MM.1S (cell line): ENCODE results near the gene NUBP2.
"Not testable (repeated sequence)": the region's sequence is repeated elsewhere in the genome, so short reads cannot be mapped to it uniquely, and the experiment has no call there.

Experiments used
- DNase-seq: peaks from one replicate; pipeline ENCODE4 v3.0.0-alpha.2; 2015
- H2AFZ ChIP-seq: fragments of 300-600 bp; sonication (generic); 2 replicates; pipeline ENCODE4 v1.6.0; 2016; ENCODE audit warnings: antibody characterized with exemption, low read length
- H3F3A ChIP-seq: fragments of 300-600 bp; sonication (generic); 2 replicates; pipeline ENCODE4 v1.6.1; 2016; ENCODE audit warnings: mild to moderate bottlenecking, antibody characterized with exemption, low read length, moderate library complexity, mixed read lengths; ENCODE audit not compliant: insufficient read depth
- H3K27ac ChIP-seq: fragments of 300-600 bp; sonication (generic); 2 replicates; pipeline ENCODE4 v1.5.1; 2016; ENCODE audit warnings: mild to moderate bottlenecking, low read length
- H3K27me3 ChIP-seq: fragments of 300-600 bp; sonication (generic); replicated peaks from 2 replicates; pipeline ENCODE4 v1.6.0; 2016; ENCODE audit warnings: low read length; ENCODE audit not compliant: insufficient read depth
- H3K36me3 ChIP-seq: fragments of 300-600 bp; sonication (generic); replicated peaks from 2 replicates; pipeline ENCODE4 v1.6.1; 2016; ENCODE audit warnings: mild to moderate bottlenecking, low read length, mixed read lengths; ENCODE audit not compliant: insufficient read depth
- H3K4me1 ChIP-seq: fragments of 300-600 bp; sonication (generic); 2 replicates; pipeline ENCODE4 v1.6.1; 2016; ENCODE audit warnings: low read length, mixed read lengths
- H3K4me2 ChIP-seq: fragments of 300-600 bp; sonication (generic); 2 replicates; pipeline ENCODE4 v1.6.0; 2016; ENCODE audit warnings: low read depth, low read length
- H3K4me3 ChIP-seq: fragments of 300-600 bp; sonication (generic); 2 replicates; pipeline ENCODE4 v1.5.1; 2016; ENCODE audit warnings: low read length, mixed read lengths
- H3K79me2 ChIP-seq: fragments of 300-600 bp; sonication (generic); 2 replicates; pipeline ENCODE4 v1.6.1; 2016; ENCODE audit warnings: mixed run types, low read length, mixed read lengths
- H3K9ac ChIP-seq: fragments of 300-600 bp; sonication (generic); 2 replicates; pipeline ENCODE4 v1.6.1; 2016; ENCODE audit warnings: low read length, mixed read lengths
- H3K9me2 ChIP-seq: fragments of 300-600 bp; sonication (generic); replicated peaks from 2 replicates; pipeline ENCODE4 v1.6.1; 2016; ENCODE audit warnings: mild to moderate bottlenecking, low read length, mixed read lengths; ENCODE audit not compliant: insufficient read depth
- H3K9me3 ChIP-seq: fragments of 300-600 bp; sonication (generic); replicated peaks from 2 replicates; pipeline ENCODE4 v1.6.1; 2016; ENCODE audit warnings: mild to moderate bottlenecking, low read length, mixed read lengths; ENCODE audit not compliant: insufficient read depth
- H4K20me1 ChIP-seq: fragments of 300-600 bp; sonication (generic); 2 replicates; pipeline ENCODE4 v1.6.1; 2016; ENCODE audit warnings: mild to moderate bottlenecking, low read length, moderate library complexity, mixed read lengths; ENCODE audit not compliant: insufficient read depth
- CTCF ChIP-seq: fragments of 300-600 bp; sonication (generic); IDR thresholded peaks from 2 replicates; pipeline ENCODE4 v1.5.1; 2016; ENCODE audit warnings: antibody characterized with exemption, low read length, mixed read lengths
- EZH2 ChIP-seq: fragments of 300-600 bp; sonication (generic); optimal IDR thresholded peaks from 2 replicates; pipeline ENCODE3; 2017; ENCODE audit warnings: low read depth, mild to moderate bottlenecking, antibody characterized with exemption, low read length, mixed read lengths
- EZH2phosphoT487 ChIP-seq: fragments of 300-600 bp; sonication (generic); IDR thresholded peaks from 2 replicates; pipeline ENCODE4 v1.6.1; 2018; ENCODE audit warnings: antibody characterized with exemption, low read length

Gene NUBP2

GRCh38 chr16:1794221-1794871, 11.6 kb downstream of the NUBP2 start:
- Histone ChIP-seq H3K27me3 (no peaks in the 10 kb centered on the region), H3K79me2 (no peaks in the 10 kb centered on the region), H3K4me2 (no peak overlapping the region), H3K9me2 (no peaks in the 10 kb centered on the region), H3K4me3 (no peak overlapping the region), H3K36me3 (no peaks in the 10 kb centered on the region), H3K9me3 (no peaks in the 10 kb centered on the region), H3K27ac (no peak overlapping the region), H2AFZ (no peak overlapping the region), H3K4me1 (no peaks in the 10 kb centered on the region), H3F3A (no peaks in the 10 kb centered on the region), H4K20me1 (no peaks in the 10 kb centered on the region), H3K9ac (no peak overlapping the region)
- TF ChIP-seq EZH2phosphoT487: no peak
- TF ChIP-seq CTCF: no peak
- no peak for TF ChIP-seq EZH2
- no peak for DNase-seq

GRCh38 chr16:1794908-1795666, 12.3 kb downstream of the NUBP2 start:
- H3K9me3 ChIP-seq: no peaks in the 10 kb centered on the region

GRCh38 chr16:1799263-1799662, 16.5 kb downstream of the NUBP2 start:
- not testable (repeated sequence) for H2AFZ ChIP-seq, H3K4me2 ChIP-seq, H3K4me1 ChIP-seq, H3K9ac ChIP-seq, H3K9me2 ChIP-seq, H3K79me2 ChIP-seq, H3F3A ChIP-seq, H3K36me3 ChIP-seq, H3K4me3 ChIP-seq, H3K27me3 ChIP-seq, H4K20me1 ChIP-seq, H3K9me3 ChIP-seq, DNase-seq, H3K27ac ChIP-seq

More at GRCh38 chr16:1794908-1795666, 12.3 kb downstream of the NUBP2 start:
- H3K4me3 ChIP-seq: no peak overlapping the region
- H2AFZ ChIP-seq: no peak overlapping the region
- H3K36me3 ChIP-seq: no peaks in the 10 kb centered on the region
- no peak overlapping the region for H3K4me2 ChIP-seq
- H3K4me1 ChIP-seq: no peaks in the 10 kb centered on the region
- H3F3A ChIP-seq: no peaks in the 10 kb centered on the region
- H3K27me3 ChIP-seq: no peaks in the 10 kb centered on the region
- no peaks in the 10 kb centered on the region for H3K79me2 ChIP-seq
- no peaks in the 10 kb centered on the region for H4K20me1 ChIP-seq
- TF ChIP-seq EZH2phosphoT487 (no peak), EZH2 (no peak), CTCF (no peak)
- no peak overlapping the region for H3K27ac ChIP-seq
- DNase-seq: no peak
- no peak overlapping the region for H3K9ac ChIP-seq
- H3K9me2 ChIP-seq: no peaks in the 10 kb centered on the region

- H3K27ac ChIP-seq: no peak overlapping the region
- no peaks in the 10 kb centered on the region for H3F3A ChIP-seq
- no peaks in the 10 kb centered on the region for H3K9me3 ChIP-seq
- TF ChIP-seq CTCF: no peak
- TF ChIP-seq EZH2: no peak
- no peak for TF ChIP-seq EZH2phosphoT487
- H3K4me1 ChIP-seq: no peaks in the 10 kb centered on the region
- no peaks in the 10 kb centered on the region for H4K20me1 ChIP-seq
- H3K9ac ChIP-seq: no peak overlapping the region
- no peak overlapping the region for H3K4me2 ChIP-seq
- H2AFZ ChIP-seq: no peak overlapping the region
- no peak for DNase-seq
- H3K9me2 ChIP-seq: no peaks in the 10 kb centered on the region
- no peak overlapping the region for H3K4me3 ChIP-seq
- no peaks in the 10 kb centered on the region for H3K27me3 ChIP-seq
- no peaks in the 10 kb centered on the region for H3K36me3 ChIP-seq
- H3K79me2 ChIP-seq: no peaks in the 10 kb centered on the region
Observed at GRCh38 chr16:1800701-1801100, 17.9 kb downstream of the NUBP2 start.
